GM10266 (cell line): ENCODE results near the gene DOCK9.

Experiments
- DNase-seq: peaks from one replicate; pipeline ENCODE4 v3.0.0; 2012; ENCODE audit errors: extremely low spot score
- TF ChIP-seq, protein P1 (sequence below): IDR thresholded peaks from 2 replicates; pipeline ENCODE4 v1.5.1; 2012; ENCODE audit warnings: mild to moderate bottlenecking, low read depth; ENCODE audit not compliant: control insufficient read depth, insufficient read depth; ENCODE audit errors: missing control alignments

Gene DOCK9

DNA sequence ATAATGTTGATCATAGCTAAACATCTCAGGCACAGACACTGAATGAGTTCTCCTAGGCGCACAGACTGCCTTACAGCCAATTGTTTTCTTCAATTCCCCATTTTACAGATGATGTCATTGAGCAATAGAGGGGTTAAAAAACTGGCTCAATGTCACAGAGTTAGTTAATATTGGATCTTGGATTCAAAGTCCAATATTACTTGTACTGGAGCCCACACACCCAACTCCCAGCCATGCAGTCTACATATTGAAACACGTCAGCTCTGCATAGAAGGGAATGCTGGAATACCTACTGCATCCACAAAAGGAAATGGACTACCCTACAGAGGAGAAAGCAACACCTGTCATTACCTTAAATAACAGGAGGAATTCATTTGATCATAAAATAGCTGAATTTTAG, 149.2 kb downstream of the DOCK9 start:
- DNase-seq = no peak
- TF ChIP-seq, protein P1, sequence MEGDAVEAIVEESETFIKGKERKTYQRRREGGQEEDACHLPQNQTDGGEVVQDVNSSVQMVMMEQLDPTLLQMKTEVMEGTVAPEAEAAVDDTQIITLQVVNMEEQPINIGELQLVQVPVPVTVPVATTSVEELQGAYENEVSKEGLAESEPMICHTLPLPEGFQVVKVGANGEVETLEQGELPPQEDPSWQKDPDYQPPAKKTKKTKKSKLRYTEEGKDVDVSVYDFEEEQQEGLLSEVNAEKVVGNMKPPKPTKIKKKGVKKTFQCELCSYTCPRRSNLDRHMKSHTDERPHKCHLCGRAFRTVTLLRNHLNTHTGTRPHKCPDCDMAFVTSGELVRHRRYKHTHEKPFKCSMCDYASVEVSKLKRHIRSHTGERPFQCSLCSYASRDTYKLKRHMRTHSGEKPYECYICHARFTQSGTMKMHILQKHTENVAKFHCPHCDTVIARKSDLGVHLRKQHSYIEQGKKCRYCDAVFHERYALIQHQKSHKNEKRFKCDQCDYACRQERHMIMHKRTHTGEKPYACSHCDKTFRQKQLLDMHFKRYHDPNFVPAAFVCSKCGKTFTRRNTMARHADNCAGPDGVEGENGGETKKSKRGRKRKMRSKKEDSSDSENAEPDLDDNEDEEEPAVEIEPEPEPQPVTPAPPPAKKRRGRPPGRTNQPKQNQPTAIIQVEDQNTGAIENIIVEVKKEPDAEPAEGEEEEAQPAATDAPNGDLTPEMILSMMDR = no peak

DNA sequence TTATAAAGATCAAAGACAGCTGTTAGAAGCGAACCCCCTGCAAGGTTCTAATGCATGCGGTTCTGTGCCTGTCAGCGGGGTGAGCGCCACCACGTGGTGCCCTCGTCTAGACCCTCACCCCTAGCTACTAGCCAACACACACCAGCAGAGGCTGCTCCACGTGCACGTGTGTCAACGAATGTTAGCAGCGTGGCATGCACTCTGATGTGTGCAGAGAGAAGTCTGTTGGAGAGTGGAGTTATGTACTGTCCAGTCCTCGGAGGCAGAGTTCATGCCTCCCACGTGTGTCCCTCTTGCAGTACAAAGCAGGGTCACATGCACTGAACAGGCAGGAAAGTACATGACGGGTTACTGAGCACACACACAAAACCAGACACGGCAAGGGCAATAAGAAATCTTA, 150.4 kb downstream of the DOCK9 start:
- TF ChIP-seq, protein P1 = no peak
- DNase-seq = no peak

DNA sequence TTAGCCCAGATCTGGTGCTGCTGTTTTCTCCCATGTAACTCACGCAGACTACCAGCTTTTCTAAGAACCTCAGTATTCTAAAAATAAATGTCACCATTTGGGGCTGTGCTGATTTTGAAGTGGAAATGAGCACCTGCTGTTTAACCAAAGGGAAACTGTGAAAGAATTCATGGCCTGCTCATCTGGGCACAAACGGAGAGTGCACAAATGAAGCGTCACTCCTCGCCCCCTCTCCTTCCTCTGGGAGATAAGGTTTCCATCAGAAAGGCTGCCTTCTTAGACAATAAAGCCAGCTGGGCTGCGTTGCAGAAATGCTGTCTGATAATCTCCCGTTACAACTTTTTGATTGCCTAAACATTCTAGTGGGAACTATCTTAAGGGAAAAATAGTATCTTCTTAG, 151.7 kb downstream of the DOCK9 start:
- no peak for DNase-seq
- TF ChIP-seq, protein P1 = no peak

DNA sequence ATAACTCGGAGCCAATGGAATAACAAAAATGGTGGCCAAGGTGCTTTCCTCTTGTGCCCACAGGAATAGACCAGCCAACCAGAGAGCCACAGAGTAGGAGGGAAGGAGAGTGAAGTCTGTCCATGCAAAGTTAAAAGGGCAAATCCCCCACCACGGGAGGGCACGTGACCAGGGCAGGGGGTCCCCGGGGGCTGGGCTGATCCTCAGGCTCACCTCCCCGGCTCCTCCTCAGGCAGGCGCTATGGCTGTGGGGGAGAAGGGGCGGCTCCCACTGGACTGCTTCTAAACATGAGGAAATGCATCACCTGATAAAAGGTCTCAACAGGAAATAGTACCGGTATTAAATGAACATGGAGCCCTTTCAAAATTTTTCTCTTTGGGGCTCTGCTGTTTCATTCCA, 152.2 kb downstream of the DOCK9 start:
- no peak for DNase-seq
- TF ChIP-seq, protein P1 = no peak

DNA sequence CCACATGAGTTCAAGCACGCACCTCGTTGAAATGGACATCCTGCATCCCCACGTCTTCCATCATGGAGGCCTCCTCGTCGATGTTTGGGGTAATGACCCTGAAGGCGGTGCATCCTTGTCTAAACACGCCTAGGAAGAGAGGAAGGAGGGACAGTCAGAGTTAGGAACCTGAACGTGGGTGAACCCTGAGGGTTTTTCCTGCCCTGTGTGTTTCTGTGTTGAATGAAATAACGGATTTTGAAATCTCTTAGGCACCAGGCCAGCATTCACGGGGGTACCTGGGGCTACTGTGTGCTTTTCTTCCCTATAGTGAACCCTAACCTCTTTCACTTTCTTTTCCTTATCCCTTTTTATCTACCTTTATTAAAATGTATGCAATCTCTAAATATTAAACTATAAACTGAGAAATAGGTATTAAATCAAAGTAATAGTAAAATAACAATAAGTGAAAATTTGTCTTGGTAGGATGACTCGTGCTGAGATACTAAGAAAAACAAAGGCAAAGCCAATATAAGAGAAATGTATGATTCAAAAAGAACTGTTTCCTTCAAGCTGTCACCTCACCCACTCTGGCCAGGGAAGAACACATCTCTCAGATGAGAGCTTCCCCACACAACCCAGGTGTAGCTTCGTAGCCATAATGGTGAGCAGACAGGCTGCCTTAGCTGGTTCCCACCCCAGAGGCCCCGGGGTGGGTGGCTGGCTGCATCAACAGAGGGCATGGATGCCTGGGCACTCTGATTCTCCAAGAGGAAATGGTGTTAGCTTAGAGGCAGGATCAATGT, 153.3 kb downstream of the DOCK9 start:
- TF ChIP-seq, protein P1 = no peak
- no peak for DNase-seq

DNA sequence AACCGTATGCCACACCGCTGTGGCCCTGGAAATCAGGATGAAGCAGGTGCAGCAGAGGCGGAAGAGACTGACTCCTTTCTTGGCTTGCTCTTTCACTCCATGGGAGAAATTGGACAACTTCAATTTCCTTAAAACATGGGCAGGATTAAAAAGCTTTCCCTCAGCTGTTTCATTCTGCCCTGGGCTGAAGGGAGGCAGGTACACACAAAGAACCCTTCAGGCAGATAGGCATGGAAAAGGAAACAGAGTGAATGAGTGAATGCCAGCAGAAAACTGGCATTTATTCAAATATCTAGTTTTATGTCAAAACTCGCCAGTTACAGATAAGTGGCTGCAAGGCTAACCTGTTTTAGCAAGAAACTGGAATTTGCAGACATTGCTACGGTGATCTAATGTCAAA, 154.4 kb downstream of the DOCK9 start:
- TF ChIP-seq, protein P1 = no peak
- DNase-seq = no peak

DNA sequence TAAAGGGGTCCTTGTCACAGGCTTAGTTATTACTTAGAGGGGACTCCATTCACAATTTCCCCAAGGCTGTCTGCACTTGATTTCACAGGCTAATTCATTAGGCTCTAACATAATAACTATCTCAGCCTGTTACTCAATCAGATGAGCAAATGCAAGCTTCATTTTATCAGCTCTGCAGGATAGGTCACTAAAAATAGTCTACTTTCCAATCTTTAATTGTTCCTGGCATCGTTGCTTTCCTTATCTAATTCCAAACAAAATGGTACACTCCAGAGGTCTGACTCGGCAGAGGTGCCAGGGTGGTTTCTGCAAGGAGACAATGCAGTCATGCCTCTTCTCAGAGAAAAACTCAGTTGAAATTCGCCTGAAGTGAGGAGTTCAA, 155.6 kb downstream of the DOCK9 start:
- TF ChIP-seq, protein P1 = no peak
- no peak for DNase-seq
